GM12865 (cell line): ENCODE data around the gene LINS1.
"Not testable (repeated sequence)": the region's sequence is repeated elsewhere in the genome, so short reads cannot be mapped to it uniquely, and the experiment has no call there.

Experiments used
- DNase-seq: peaks from one replicate; pipeline ENCODE4 v3.0.0; 2010; ENCODE audit warnings: low read depth
- H3K4me3 ChIP-seq: 2 replicates; pipeline ENCODE4 v1.5.1; 2011; ENCODE audit warnings: mild to moderate bottlenecking, low read depth, low read length, control low read depth
- TF ChIP-seq, protein P1 (sequence below): IDR thresholded peaks from 2 replicates; pipeline ENCODE4 v1.5.1; 2011; ENCODE audit warnings: low read length, control low read depth, low read depth, inconsistent platforms; ENCODE audit not compliant: insufficient read depth; ENCODE audit errors: missing control alignments

The LINS1 gene

DNA sequence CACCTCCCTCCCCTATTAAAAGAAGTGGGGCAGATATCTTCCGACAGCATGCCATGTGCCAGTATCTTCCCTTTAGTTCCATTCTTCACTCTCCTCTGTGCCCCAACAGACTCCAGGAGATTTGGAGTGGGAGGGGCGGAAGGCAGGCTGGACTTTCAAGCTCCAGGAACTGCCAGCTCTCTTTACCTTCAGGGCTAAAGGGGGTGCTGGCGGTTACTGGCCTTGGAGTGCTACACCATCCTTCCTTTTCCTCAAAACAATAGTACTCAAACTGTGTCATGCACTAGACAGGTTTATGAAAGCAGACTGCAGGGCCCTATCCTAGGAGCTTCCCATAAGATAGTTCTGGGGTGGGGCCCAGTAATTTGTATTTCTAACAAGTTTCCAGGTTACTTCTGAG lies 6.0 kb downstream of the LINS1 start:
- no peak for DNase-seq
- peak overlapping the region; percentile 42 for H3K4me3 ChIP-seq
- TF ChIP-seq, protein P1, sequence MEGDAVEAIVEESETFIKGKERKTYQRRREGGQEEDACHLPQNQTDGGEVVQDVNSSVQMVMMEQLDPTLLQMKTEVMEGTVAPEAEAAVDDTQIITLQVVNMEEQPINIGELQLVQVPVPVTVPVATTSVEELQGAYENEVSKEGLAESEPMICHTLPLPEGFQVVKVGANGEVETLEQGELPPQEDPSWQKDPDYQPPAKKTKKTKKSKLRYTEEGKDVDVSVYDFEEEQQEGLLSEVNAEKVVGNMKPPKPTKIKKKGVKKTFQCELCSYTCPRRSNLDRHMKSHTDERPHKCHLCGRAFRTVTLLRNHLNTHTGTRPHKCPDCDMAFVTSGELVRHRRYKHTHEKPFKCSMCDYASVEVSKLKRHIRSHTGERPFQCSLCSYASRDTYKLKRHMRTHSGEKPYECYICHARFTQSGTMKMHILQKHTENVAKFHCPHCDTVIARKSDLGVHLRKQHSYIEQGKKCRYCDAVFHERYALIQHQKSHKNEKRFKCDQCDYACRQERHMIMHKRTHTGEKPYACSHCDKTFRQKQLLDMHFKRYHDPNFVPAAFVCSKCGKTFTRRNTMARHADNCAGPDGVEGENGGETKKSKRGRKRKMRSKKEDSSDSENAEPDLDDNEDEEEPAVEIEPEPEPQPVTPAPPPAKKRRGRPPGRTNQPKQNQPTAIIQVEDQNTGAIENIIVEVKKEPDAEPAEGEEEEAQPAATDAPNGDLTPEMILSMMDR, result no peak

DNA sequence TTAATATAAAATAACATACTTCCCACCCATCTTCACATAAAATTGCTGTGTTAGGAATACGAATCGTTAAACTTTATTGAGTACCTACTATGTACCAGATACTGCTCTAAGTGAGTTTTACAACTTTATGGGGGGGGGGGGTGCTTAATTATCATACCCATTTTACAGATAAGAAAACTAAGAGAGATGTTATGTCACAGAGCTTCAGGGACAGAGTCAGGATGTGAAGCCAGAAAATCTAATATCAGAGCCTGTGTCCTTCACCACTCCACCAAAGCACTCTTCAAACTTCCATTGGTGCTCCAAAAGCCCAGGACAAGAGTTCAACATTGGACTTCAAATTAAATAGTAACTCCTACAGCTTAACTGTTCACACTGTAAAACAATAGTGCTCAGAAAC lies 8.6 kb downstream of the LINS1 start:
- TF ChIP-seq, protein P1, result no peak
- no peak overlapping the region for H3K4me3 ChIP-seq
- no peak for DNase-seq

DNA sequence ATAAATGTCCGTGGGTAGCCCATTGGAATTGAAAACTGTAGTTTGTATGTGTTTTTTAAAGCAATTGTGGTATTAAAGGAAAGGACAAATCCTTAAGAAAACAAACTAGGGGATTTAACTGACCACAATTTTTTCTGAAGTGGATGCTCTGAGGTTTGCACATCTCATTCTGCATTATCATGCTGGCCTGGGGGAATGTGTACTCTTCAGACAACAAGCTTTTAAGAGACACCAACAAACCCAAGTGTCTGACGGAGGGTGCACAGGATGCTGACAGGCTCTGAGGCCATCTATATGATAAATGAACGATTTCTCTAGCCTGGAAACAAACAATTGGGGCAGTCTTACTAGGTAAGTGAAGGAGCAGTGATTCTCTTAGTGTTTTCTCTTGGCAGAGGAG lies 9.1 kb downstream of the LINS1 start:
- no peak for DNase-seq
- TF ChIP-seq, protein P1, result no peak
- no peak overlapping the region for H3K4me3 ChIP-seq

DNA sequence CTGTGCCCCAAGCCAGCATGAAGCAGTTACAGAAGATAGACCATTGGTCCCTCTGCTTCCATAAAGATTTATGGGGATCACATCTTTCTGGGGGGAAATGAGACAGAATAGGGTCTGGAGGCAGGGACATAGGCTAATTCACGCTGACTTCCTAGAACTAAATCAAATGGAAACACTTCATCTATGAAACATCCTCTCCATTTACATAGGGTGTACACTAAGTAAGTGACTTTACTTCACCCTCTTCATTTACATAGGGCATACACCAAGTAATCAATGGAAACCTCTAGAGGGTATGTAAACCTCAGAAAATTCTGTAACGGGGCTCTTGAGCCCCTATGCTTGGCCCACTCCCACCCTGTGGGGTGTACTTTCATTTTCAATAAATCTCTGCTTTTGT lies 10.1 kb downstream of the LINS1 start:
- H3K4me3 ChIP-seq, result no peak overlapping the region
- TF ChIP-seq, protein P1, result no peak
- no peak for DNase-seq

DNA sequence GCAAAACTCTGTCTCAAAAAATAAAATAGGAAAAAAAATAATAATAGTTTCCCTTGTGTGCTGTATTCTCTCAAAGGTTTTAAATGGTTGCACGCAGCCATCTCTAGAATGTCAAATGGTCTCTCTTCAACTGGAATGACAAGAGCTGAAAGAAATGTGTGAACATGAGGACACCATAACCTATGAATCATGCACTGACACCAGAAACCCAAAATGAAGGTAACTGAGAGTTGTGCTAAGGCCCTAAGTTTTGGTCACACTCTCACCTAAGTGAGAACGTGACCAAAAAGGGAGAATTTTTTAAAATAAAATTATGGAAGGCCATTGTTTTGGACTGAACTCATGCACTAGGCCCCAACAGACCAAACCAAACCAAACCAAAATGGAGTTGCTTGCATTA lies 10.8 kb downstream of the LINS1 start:
- not testable (repeated sequence) for DNase-seq, H3K4me3 ChIP-seq

DNA sequence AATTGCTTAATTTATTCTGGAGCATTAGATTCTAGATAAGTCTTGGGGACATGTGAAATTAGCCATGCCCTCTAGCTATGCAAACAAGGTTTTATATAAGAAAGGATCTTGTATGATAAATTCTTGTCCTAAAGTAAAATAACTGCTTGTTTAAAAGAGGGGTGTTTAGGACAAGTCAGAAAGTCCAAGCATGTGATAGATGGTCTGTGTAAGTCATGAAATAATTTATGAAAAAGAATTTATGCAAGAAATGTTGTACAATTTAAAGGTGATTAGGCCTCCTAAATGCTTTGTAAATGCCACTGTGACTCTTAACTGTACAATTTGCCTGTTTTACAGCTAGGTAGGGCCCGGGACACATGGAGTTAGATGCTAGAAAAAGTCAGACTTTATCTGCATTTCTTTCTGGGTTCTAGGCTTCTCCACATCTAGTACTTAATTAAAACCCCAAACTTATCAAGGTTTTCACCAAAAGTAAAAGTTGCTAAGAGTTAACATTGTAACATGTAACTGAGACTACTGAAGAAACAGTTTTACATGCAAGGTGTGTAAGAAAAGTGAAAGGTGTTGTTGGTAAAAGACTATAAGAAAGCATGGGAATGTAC lies 13.2 kb downstream of the LINS1 start:
- TF ChIP-seq, protein P1, result no peak
- peak; percentile 21 for DNase-seq
- no peak overlapping the region for H3K4me3 ChIP-seq

DNA sequence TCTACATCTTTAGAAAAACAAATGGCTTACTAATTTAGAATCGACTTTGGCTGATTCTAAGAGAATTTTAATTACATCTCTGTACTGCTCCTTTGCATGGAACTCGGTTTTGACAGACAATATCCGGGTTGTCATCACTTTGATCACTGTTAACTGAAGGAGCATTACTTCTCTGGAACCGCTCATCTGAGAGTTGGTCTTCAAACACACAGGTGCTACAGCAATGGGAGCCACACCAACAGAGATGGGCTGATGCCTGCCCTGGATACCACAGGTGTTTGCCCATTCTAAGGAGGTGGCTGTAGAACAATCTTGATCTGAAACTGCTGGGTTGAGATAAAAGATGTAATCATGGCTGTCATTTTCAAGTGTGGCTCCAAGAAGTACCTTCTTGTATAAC lies 21.6 kb downstream of the LINS1 start:
- TF ChIP-seq, protein P1, result no peak
- DNase-seq, result no peak
- no peak overlapping the region for H3K4me3 ChIP-seq
